HUES64 (cell line): ENCODE measurements around the gene CARMIL3.
A peak's percentile ranks its signal among the peaks of the same experiment; 100 is the strongest.
"Not testable (repeated sequence)": the region's sequence is repeated elsewhere in the genome, so short reads cannot be mapped to it uniquely, and the experiment has no call there.

Experiments
- H3K27ac ChIP-seq: 2 replicates; pipeline ENCODE4 v1.7.0; 2013; ENCODE audit warnings: low read depth, low read length, inconsistent platforms
- H3K27me3 ChIP-seq: 2 replicates; pipeline ENCODE4 v1.6.1; 2013; ENCODE audit warnings: mild to moderate bottlenecking, low read length; ENCODE audit not compliant: insufficient read depth
- H3K36me3 ChIP-seq: 2 replicates; pipeline ENCODE4 v1.6.1; 2013; ENCODE audit warnings: mild to moderate bottlenecking, low read length; ENCODE audit not compliant: insufficient read depth
- H3K4me1 ChIP-seq: 2 replicates; pipeline ENCODE4 v1.6.1; 2013; ENCODE audit warnings: mild to moderate bottlenecking, low read length, moderate library complexity; ENCODE audit not compliant: insufficient read depth
- H3K4me3 ChIP-seq: 2 replicates; pipeline ENCODE4 v1.5.1; 2013; ENCODE audit warnings: mild to moderate bottlenecking, low read length, moderate library complexity
- H3K9ac ChIP-seq: 2 replicates; pipeline ENCODE4 v1.6.1; 2013; ENCODE audit warnings: mild to moderate bottlenecking, low read depth, low read length
- H3K9me3 ChIP-seq: 2 replicates; pipeline ENCODE4 v1.6.1; 2013; ENCODE audit warnings: low read depth, low read length; ENCODE audit not compliant: insufficient read depth
- WGBS: fragments of 150-250, 120-280 bp; methylation state at CpG from one replicate; pipeline ENCODE4 v1.1.7; 2013; ENCODE audit warnings: missing lambda C conversion rate; 5-methylcytosine and 5-hydroxymethylcytosine counted together

CARMIL3 gene

DNA sequence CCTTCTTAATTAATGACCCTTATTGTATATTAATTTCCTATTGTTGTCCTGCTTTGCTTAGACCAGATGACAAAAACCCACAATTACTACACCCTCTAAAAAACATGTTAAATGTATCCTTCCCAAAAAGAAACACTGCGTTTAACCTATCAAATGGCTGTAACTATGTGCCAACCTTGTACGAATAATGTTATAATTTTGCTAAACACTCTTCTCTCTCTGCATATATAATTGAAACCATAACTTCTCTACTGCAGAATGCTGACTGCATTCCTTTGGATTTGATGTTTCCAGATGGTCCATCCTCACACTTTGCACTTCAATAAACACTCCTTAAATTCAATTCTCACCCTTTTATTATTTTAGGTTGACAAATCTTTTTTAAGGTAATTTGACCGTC is 31.3 kb upstream of the CARMIL3 start:
- not testable (repeated sequence) for H3K9ac ChIP-seq, H3K9me3 ChIP-seq, H3K27ac ChIP-seq, H3K36me3 ChIP-seq, H3K4me3 ChIP-seq, H3K27me3 ChIP-seq, H3K4me1 ChIP-seq
- 87% methylated on average over 2 of the region's 3 CpGs for WGBS

DNA sequence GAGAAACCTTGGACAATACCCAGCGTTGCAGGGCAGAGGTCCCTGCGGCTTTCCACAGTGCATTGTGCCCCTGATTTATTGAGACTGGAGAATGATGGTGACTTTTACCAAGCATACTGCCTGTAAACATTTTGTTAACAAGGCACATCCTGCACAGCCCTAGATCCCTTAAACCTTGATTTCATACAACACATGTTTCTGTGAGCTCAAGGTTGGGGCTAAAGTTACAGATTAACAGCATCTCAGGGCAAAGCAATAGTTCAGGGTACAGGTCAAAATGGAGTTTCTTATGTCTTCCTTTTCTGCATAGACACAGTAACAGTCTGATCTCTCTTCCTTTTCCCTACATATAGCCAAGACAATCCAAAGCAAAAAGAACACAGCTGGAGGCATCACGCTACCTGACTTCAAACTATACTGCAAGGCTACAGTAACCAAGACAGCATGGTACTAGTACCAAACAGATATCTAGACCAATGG is 26.8 kb upstream of the CARMIL3 start:
- H3K4me1 ChIP-seq, H3K36me3 ChIP-seq, H3K4me3 ChIP-seq, H3K27ac ChIP-seq, H3K27me3 ChIP-seq, H3K9me3 ChIP-seq, H3K9ac ChIP-seq: not testable (repeated sequence)
- WGBS, result 90% methylated on average over 3 of the region's 3 CpGs

DNA sequence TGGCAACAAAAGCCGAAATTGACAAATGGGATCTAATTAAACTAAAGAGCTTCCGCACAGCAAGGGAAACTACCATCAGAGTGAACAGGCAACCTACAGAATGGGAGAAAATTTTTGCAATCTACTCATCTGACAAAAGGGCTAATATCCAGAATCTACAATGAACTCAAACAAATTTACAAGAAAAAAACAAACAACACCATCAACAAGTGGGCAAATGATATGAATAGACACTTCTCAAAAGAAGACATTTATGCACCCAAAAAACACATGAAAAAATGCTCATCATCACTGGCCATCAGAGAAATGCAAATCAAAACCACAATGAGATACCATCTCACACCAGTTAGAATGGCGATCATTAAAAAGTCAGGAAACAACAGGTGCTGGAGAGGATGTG is 22.1 kb upstream of the CARMIL3 start:
- H3K4me3 ChIP-seq, H3K36me3 ChIP-seq, H3K4me1 ChIP-seq, H3K9me3 ChIP-seq, H3K27me3 ChIP-seq, H3K9ac ChIP-seq, H3K27ac ChIP-seq: not testable (repeated sequence)
- 100% methylated on average over 1 of the region's 3 CpGs for whole genome bisulfite sequencing

DNA sequence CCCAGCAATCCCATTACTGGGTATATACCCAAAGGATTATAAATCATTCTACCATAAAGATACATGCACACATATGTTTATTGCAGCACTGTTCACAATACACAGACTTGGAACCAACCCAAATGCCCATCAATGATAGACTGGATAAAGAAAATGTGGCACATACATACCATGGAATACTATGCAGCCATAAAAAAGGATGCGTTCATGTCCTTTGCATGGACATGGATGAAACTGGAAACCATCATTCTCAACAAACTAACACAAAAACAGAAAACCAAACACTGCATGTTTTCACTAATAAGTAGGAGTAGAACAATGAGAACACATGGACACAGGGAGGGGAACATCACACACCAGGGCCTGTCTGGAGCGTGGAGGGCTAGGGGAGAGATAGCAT is 20.5 kb upstream of the CARMIL3 start:
- WGBS, result 97% methylated on average over 2 of the region's 2 CpGs
- H3K9me3 ChIP-seq, H3K27ac ChIP-seq: not testable (repeated sequence)

DNA sequence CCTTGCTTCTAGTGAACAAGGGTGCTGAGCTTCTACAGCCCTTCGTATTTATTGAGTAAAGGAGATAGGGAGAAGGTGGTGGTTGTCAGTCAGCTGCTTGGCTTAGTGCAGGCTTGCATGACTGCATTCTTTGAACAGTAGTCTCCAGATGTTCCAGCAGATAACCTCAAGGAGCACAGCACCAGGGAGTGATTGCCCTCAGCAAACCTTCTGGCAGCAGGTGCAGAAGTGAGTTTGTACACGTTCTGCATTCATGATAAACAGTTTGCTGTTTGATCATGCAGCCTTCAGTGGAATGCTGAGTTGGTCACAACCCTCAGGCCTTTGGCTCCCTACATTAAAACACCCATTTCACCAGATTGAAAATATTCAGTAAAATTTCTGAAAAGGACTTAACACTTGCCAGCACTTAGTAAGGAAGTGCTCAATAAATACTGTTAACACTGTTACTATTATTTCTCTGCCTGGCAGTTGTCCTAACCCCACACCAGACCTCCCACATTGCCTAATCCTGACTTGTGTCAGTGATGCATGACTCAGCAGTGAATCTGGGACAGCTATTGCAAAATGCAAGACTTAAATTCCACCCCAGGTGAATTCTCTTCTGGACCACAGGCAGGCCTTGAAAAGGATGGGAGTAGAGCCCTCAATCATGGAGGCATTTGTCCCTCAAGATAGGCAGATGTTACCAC is 18.9 kb upstream of the CARMIL3 start:
- Histone ChIP-seq H3K27ac (no peak overlapping the region), H3K9me3 (no peaks in the 10 kb centered on the region), H3K4me3 (no peak overlapping the region), H3K4me1 (no peaks in the 10 kb centered on the region), H3K27me3 (no peaks in the 10 kb centered on the region), H3K9ac (no peak overlapping the region), H3K36me3 (no peaks in the 10 kb centered on the region)
- WGBS, result 84% methylated on average over 2 of the region's 2 CpGs

More for the DNA sequence above, 20.5 kb upstream of the CARMIL3 start:
- H3K27me3 ChIP-seq, H3K36me3 ChIP-seq, H3K4me1 ChIP-seq, H3K4me3 ChIP-seq, H3K9ac ChIP-seq: not testable (repeated sequence)

DNA sequence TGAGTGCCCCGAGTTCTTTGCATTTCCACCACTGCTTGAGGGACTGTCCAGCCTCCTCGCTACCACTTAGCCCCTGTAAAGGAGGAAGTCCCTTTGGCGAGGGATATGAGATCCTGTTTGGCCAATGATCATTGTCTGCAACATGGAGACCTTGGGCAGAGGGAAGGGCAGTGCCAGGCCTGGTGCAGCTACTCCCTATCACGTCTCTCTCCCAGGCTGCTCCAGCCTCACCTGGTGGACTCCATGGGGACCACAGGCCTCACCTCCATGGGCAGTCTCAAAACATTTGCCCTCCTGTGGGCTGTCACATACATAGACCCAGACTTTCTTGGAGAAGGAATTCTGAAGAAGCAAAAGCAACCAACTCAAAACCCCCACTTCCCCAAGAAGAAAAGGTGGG is 16.0 kb upstream of the CARMIL3 start:
- not testable (repeated sequence) for H3K36me3 ChIP-seq, H3K9me3 ChIP-seq, H3K4me1 ChIP-seq, H3K9ac ChIP-seq, H3K27me3 ChIP-seq, H3K27ac ChIP-seq
- H3K4me3 ChIP-seq, result peak overlapping the region; percentile 83
- 55% methylated on average over 2 of the region's 4 CpGs for WGBS

DNA sequence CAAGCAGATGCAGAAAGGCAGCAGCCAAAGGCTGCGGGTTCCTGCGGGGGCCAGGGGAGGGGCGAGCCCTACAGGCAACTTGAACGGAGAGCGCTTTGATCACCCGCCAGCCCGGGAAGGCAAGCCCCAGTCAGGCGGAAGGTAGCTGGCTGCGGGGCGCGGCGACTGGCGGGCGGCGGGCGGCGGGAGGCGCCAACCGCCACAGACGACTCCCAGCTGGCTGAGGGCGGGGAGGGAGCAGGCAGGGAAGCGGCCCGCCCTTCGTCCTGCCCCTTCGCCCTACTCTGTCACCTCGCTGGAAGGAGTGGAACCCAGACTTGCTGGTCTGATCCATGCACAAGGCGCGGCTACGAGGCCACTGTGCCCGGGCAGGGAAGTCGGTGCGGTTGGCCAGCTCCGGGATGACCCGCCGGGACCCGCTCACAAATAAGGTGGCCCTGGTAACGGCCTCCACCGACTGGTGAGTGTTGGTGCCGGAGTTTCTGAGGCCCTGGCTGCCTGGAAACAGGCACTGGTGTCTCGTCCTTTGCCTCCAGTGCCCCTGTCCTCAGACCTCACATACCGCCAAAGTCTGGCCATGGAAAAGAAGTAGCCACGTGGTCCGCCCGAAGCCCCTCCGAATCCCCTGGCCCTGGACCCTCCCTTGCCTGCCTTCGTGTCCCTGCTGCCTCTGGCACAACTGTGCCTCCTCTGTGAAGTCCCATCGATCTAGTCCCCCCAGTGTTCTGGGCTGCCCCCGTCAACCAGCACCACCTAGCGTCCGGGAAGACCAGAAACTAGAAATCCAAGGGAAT is 15.4 kb upstream of the CARMIL3 start:
- Histone ChIP-seq H3K4me3 (peak overlapping the region; percentile 83), H3K36me3 (no peaks in the 10 kb centered on the region), H3K9me3 (no peaks in the 10 kb centered on the region), H3K27me3 (no peaks in the 10 kb centered on the region), H3K9ac (peak overlapping the region; percentile 60), H3K4me1 (no peaks in the 10 kb centered on the region), H3K27ac (no peak overlapping the region; the same call in 1 of the 2 replicates)
- under 1% methylated on average over 50 of the region's 50 CpGs for WGBS

DNA sequence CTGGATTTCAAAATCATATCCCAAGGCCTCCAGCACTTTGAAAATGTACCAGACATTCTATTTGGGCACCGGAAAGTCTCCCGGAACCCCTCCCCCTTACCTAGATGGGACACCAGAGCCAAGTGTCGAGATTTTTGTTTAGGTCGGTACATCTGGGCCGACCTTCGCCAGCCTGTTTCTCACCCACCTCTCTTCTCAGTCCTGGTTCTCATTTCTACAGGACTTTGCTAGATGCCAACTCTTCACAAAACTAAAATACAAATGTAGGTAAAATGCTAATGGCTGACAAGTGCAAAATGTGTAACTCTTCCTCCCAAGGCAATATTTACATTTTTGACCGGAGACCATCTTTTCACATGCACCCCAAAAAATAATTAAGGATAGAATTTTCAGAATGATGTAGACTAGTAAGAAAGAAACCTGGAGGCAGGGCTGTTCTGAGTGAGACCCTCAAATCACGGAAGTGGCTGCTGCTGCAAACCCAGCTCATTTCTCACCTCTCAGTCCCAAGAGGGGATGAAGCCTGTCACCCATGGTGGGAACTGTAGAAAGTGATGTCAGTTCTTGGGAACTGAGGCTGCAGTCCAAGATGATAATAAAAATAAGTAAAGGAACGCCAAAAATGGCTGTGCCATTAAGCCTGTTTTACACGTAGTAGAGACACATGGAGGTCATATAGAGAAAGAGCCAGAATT is 14.7 kb upstream of the CARMIL3 start:
- WGBS, result 56% methylated on average over 9 of the region's 10 CpGs
- H3K36me3 ChIP-seq, H3K9me3 ChIP-seq, H3K27me3 ChIP-seq, H3K4me1 ChIP-seq, H3K27ac ChIP-seq: not testable (repeated sequence)
- H3K9ac ChIP-seq, result 0 out of 2 replicates have a peak overlapping the region, but pooled peaks have one; percentile 60
- H3K4me3 ChIP-seq, result peak overlapping the region; percentile 83

DNA sequence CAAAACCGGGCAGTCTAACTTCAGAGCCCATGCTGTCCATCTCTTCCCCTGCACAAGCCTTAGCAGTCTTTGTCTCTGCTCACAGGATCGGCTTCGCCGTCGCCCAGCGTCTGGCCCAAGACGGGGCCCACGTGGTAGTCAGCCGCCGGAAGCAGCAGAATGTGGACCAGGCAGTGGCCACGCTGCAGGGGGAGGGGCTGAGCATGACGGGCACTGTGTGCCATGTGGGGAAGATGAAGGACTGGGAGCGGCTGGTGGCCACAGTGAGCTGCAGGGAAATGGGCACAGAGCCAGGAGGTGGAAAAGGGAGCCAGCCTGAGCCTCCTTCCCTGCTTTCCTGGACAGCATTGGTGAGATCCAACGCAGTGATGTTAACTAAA is 14.2 kb upstream of the CARMIL3 start:
- Histone ChIP-seq H3K4me3 (no peak overlapping the region), H3K27me3 (no peaks in the 10 kb centered on the region), H3K36me3 (no peaks in the 10 kb centered on the region), H3K9ac (no peak overlapping the region), H3K4me1 (no peaks in the 10 kb centered on the region), H3K27ac (no peak overlapping the region), H3K9me3 (no peaks in the 10 kb centered on the region)
- 84% methylated on average over 14 of the region's 14 CpGs for WGBS

DNA sequence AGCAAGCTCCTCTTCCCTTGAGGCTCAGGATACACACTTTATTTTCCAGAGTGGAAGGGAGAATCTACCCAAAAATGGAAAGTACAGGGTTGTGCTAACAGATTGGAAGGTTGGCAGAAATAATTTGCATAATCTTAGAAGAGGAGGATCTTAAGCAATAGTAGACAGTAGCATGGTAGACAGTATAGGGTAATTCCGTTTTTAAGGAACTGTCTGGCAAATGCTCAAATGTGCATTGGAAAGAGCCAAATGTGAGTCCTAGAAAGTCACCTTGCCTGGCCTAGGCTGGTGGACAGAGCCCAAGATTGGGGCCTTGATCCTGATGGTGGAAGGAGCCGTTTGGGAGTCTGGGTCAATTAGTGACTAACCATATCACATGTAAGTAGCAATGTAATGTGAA is 13.1 kb upstream of the CARMIL3 start:
- Histone ChIP-seq H3K27me3 (no peaks in the 10 kb centered on the region; the same call in 1 of the 2 replicates), H3K27ac (no peak overlapping the region), H3K4me3 (no peak overlapping the region), H3K9me3 (no peaks in the 10 kb centered on the region), H3K9ac (no peak overlapping the region), H3K4me1 (no peaks in the 10 kb centered on the region), H3K36me3 (no peaks in the 10 kb centered on the region)
- WGBS, result 84% methylated on average over 2 of the region's 2 CpGs

DNA sequence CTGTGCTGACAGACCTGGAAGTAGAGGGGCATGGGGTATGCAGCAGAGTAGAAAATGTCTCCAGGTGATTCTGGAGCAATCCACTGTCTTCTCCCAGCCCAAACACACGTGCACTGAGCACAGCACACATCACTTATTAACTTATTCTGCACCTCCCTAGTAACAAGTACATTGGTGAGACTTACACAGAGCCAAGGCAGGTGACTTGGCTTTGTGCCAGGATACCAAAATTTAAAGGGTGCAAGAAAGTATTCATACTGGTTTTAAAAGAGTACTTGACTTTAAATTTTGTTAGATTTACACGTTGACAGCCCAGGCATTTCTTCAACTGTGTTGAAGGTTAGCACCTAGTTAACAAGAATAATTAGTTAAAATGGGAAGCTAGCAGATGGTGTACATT is 11.1 kb upstream of the CARMIL3 start:
- Histone ChIP-seq H3K4me1 (no peaks in the 10 kb centered on the region), H3K36me3 (no peaks in the 10 kb centered on the region), H3K9me3 (no peaks in the 10 kb centered on the region), H3K9ac (no peak overlapping the region), H3K27me3 (no peaks in the 10 kb centered on the region; the same call in 1 of the 2 replicates), H3K27ac (no peak overlapping the region), H3K4me3 (no peak overlapping the region)
- 69% methylated on average over 2 of the region's 2 CpGs for WGBS
